A673 (cell line): Measurements from ENCODE around the gene THSD7B. TPM values are rescaled to one million over a fixed set of nuclear protein-coding genes. Genes with fewer than 3 reads are reported as not detected.

Experiments used
- BruUV-seq: library from RNA; stranded (reverse); fragments of 400-500 nt; replicated peaks from 2 replicates; lab custom pipeline; 2021; lab: Mats Ljungman, UMichigan
- CTCF ChIA-PET: fragments of 300-600 bp; sonication (Branson Sonifier 250); formaldehyde crosslinking; loops from one replicate; lab custom pipeline; 2022; ENCODE audit warnings: antibody characterized with exemption; lab: Charles Lee
- POLR2A ChIA-PET: fragments of 300-600 bp; sonication (Branson Sonifier 250); formaldehyde crosslinking; loops from one replicate; lab custom pipeline; 2022; ENCODE audit warnings: antibody characterized with exemption; ENCODE audit not compliant: low non-redundant PET; lab: Charles Lee
- DNase-seq: peaks from one replicate; pipeline ENCODE4 v3.0.0-alpha.2; 2015; ENCODE audit warnings: low spot score
- H3K27ac ChIP-seq: fragments of 200-600 bp; sonication (generic); 2 replicates; pipeline ENCODE4 v1.5.1; 2016; ENCODE audit warnings: mixed run types, low read depth, mild to moderate bottlenecking, mixed read lengths, antibody characterized with exemption, low read length; ENCODE audit not compliant: poor library complexity, severe bottlenecking
- H3K27me3 ChIP-seq: fragments of 200-600 bp; sonication (generic); replicated peaks from 2 replicates; pipeline ENCODE4 v1.6.1; 2017; ENCODE audit warnings: mixed run types, low read depth, mild to moderate bottlenecking, mixed read lengths, antibody characterized with exemption, low read length; ENCODE audit not compliant: insufficient read depth, poor library complexity
- H3K36me3 ChIP-seq: fragments of 200-600 bp; sonication (generic); 2 replicates; pipeline ENCODE4 v1.6.1; 2016; ENCODE audit warnings: mixed run types, mild to moderate bottlenecking, mixed read lengths, antibody characterized with exemption, low read length; ENCODE audit not compliant: insufficient read depth, poor library complexity, severe bottlenecking
- H3K4me1 ChIP-seq: fragments of 200-600 bp; sonication (generic); 2 replicates; pipeline ENCODE4 v1.6.1; 2017; ENCODE audit warnings: mixed run types, mild to moderate bottlenecking, mixed read lengths, antibody characterized with exemption, low read length; ENCODE audit not compliant: insufficient read depth, poor library complexity, severe bottlenecking
- H3K4me3 ChIP-seq: fragments of 200-600 bp; sonication (generic); 2 replicates; pipeline ENCODE4 v1.5.1; 2016; ENCODE audit warnings: low read depth, mixed run types, mild to moderate bottlenecking, mixed read lengths, low read length; ENCODE audit not compliant: poor library complexity, severe bottlenecking
- H3K9me3 ChIP-seq: fragments of 200-600 bp; sonication (generic); 2 replicates; pipeline ENCODE4 v1.6.1; 2016; ENCODE audit warnings: mixed run types, low read depth, mild to moderate bottlenecking, mixed read lengths, antibody characterized with exemption, low read length; ENCODE audit not compliant: poor library complexity, severe bottlenecking
- EZH2 ChIP-seq: fragments of 200-600 bp; sonication (generic); IDR thresholded peaks from 2 replicates; pipeline ENCODE4 v1.6.1; 2017; ENCODE audit warnings: borderline replicate concordance, low read depth, mild to moderate bottlenecking, mixed read lengths, antibody characterized with exemption, low read length; ENCODE audit not compliant: poor library complexity, severe bottlenecking
- intact Hi-C: fragments of 100-400 bp; cut with micrococcal nuclease; formaldehyde crosslinking; loops from one replicate; pipeline ENCODE4 v1.10.0; 2022; ENCODE audit not compliant: unreplicated experiment
- total RNA-seq: library from RNA; stranded (reverse); gene quantifications from 2 replicates; pipeline ENCODE4 v1.2.3, GENCODE V29; 2021
- TF ChIP-seq, protein P1 (sequence below): fragments of 300-800, 200-600 bp; sonication (generic); conservative IDR thresholded peaks from 2 replicates; pipeline ENCODE4 v1.5.1; 2017; ENCODE audit warnings: low read depth, mild to moderate bottlenecking, antibody characterized with exemption, low read length, moderate library complexity, mixed read lengths

The THSD7B gene
- total RNA-seq, 1 experiment from 2014 or later, result not detected

GRCh38 chr2:137175246-137175645, 409.9 kb downstream of the THSD7B start:
- Histone ChIP-seq H3K27ac (no peak overlapping the region), H3K36me3 (no peaks in the 10 kb centered on the region), H3K9me3 (no peaks in the 10 kb centered on the region), H3K27me3 (no peaks in the 10 kb centered on the region), H3K4me1 (no peaks in the 10 kb centered on the region), H3K4me3 (no peak overlapping the region)
- BruUV-seq, result no TSS peak
- no peak for TF ChIP-seq EZH2
- TF ChIP-seq, protein P1, sequence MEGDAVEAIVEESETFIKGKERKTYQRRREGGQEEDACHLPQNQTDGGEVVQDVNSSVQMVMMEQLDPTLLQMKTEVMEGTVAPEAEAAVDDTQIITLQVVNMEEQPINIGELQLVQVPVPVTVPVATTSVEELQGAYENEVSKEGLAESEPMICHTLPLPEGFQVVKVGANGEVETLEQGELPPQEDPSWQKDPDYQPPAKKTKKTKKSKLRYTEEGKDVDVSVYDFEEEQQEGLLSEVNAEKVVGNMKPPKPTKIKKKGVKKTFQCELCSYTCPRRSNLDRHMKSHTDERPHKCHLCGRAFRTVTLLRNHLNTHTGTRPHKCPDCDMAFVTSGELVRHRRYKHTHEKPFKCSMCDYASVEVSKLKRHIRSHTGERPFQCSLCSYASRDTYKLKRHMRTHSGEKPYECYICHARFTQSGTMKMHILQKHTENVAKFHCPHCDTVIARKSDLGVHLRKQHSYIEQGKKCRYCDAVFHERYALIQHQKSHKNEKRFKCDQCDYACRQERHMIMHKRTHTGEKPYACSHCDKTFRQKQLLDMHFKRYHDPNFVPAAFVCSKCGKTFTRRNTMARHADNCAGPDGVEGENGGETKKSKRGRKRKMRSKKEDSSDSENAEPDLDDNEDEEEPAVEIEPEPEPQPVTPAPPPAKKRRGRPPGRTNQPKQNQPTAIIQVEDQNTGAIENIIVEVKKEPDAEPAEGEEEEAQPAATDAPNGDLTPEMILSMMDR, result no peak
- DNase-seq, result no peak
- ChIA-PET POLR2A (no interaction called here), CTCF (no interaction called here)
- intact Hi-C loops, result no loop called here

- BruUV-seq, result no TSS peak
- POLR2A ChIA-PET, result no interaction called here
- H3K27ac ChIP-seq, result no peak overlapping the region
- H3K4me3 ChIP-seq, result no peak overlapping the region
- H3K9me3 ChIP-seq, result no peaks in the 10 kb centered on the region
- H3K4me1 ChIP-seq, result no peaks in the 10 kb centered on the region
- H3K27me3 ChIP-seq, result no peaks in the 10 kb centered on the region
- DNase-seq, result no peak
- intact Hi-C loops, result no loop called here
- CTCF ChIA-PET, result no interaction called here
- H3K36me3 ChIP-seq, result no peaks in the 10 kb centered on the region
- TF ChIP-seq, protein P1, result no peak
- no peak for TF ChIP-seq EZH2
These were observed 413.6 kb downstream of the THSD7B start for GRCh38 chr2:137178951-137179377.

GRCh38 chr2:137179542-137179941, 414.2 kb downstream of the THSD7B start:
- DNase-seq, result no peak
- ChIA-PET POLR2A (no interaction called here), CTCF (no interaction called here)
- H3K27ac ChIP-seq, result no peak overlapping the region
- no TSS peak for BruUV-seq
- no peaks in the 10 kb centered on the region for H3K9me3 ChIP-seq
- no peaks in the 10 kb centered on the region for H3K36me3 ChIP-seq
- no peaks in the 10 kb centered on the region for H3K4me1 ChIP-seq
- no peak overlapping the region for H3K4me3 ChIP-seq
- no peaks in the 10 kb centered on the region for H3K27me3 ChIP-seq
- intact Hi-C loops, result no loop called here
- TF ChIP-seq EZH2, result no peak
- TF ChIP-seq, protein P1, result no peak
